ENCODE measurements around the gene ATP5ME.
"Not testable (repeated sequence)": the region's sequence is repeated elsewhere in the genome, so short reads cannot be mapped to it uniquely, and the experiment has no call there.

Gene ATP5ME

GRCh38 chr4:674172-675035, at the start of gene ATP5ME, which contains the start of gene MYL5:
Gene ATP5ME, minus strand, starts transcription at chr4:674276. Its CDS starts 29 bp downstream, at chr4:674247.
Gene MYL5, plus strand, starts transcription at chr4:674542. Its CDS starts 3,485 bp downstream, at chr4:678027.
- DNase-seq (ENCODE audit: low spot score), result peak; percentile 97

- DNase-seq (ENCODE audit: low spot score), result no peak
Observed at GRCh38 chr4:722851-723360, 48.8 kb upstream of the ATP5ME start.

- no peak for DNase-seq (ENCODE audit: low spot score)
Observed at GRCh38 chr4:722169-722725, 48.2 kb upstream of the ATP5ME start.

GRCh38 chr4:721261-722168, 47.4 kb upstream of the ATP5ME start:
- DNase-seq (ENCODE audit: low spot score), result no peak

- DNase-seq (ENCODE audit: low spot score), result no peak
Observed at GRCh38 chr4:720111-720860, 46.2 kb upstream of the ATP5ME start.

GRCh38 chr4:718460-718859, 44.4 kb upstream of the ATP5ME start:
- DNase-seq (ENCODE audit: low spot score), result no peak

- DNase-seq (ENCODE audit: low spot score), result no peak
Observed at GRCh38 chr4:717601-718320, 43.7 kb upstream of the ATP5ME start.

GRCh38 chr4:714087-714486, 40.0 kb upstream of the ATP5ME start:
- no peak for DNase-seq (ENCODE audit: low spot score)

GRCh38 chr4:712916-713632, 39.0 kb upstream of the ATP5ME start:
- no peak for DNase-seq (ENCODE audit: low spot score)

- DNase-seq (ENCODE audit: low spot score), result no peak
Observed at GRCh38 chr4:712093-712492, 38.0 kb upstream of the ATP5ME start.

- DNase-seq (ENCODE audit: low spot score), result no peak
Observed at GRCh38 chr4:710916-711315, 36.8 kb upstream of the ATP5ME start.

GRCh38 chr4:710116-710515, 36.0 kb upstream of the ATP5ME start:
- DNase-seq (ENCODE audit: low spot score), result no peak

GRCh38 chr4:709348-709747, 35.3 kb upstream of the ATP5ME start:
- no peak for DNase-seq (ENCODE audit: low spot score)

GRCh38 chr4:708631-708933, 34.5 kb upstream of the ATP5ME start:
- no peak for DNase-seq (ENCODE audit: low spot score)

GRCh38 chr4:707929-708630, 34.0 kb upstream of the ATP5ME start:
- DNase-seq (ENCODE audit: low spot score), result no peak

- no peak for DNase-seq (ENCODE audit: low spot score)
Observed at GRCh38 chr4:706834-707598, 32.9 kb upstream of the ATP5ME start.

GRCh38 chr4:706083-706633, 32.1 kb upstream of the ATP5ME start:
- DNase-seq (ENCODE audit: low spot score), result not testable (repeated sequence)

GRCh38 chr4:705278-706082, 31.4 kb upstream of the ATP5ME start, which contains the start of gene PCGF3:
Gene PCGF3, plus strand, starts transcription at chr4:705832. Its CDS starts 27,849 bp downstream, at chr4:733681.
- peak; percentile 95 for DNase-seq (ENCODE audit: low spot score)
